ENCODE results near the gene NR4A1. TPM values are rescaled to one million over a fixed set of nuclear protein-coding genes. Genes with fewer than 3 reads are reported as not detected.
A peak's percentile ranks its signal among the peaks of the same experiment; 100 is the strongest.

NR4A1 gene
- total RNA-seq, 1 experiment from 2014 or later, result 37.9 TPM

DNA sequence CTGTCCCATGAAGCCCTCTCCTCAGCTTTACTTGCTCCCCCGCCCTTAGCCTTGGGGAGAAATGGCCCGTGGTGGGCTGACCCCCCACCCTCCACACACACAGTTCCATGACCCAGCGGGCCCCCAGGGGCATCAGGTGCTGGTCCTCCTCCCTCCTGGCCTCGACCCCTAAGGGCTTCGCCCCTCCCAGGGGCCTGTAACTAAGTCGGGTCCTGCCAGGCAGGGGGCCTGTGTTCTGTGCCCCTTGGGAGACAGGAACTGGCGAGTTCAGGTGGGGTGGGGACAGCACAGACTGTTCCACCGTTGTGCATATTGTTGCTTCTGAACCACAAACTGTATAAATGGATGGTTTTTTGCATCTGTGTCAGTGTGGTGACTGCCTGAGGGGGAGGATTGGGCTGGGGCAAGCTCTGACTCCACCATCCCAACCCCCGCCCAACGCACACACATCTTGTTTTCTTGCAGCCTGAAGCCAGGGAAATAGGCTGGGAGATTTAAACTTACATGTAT, 35.7 kb upstream of the NR4A1 start:
- peaks cover 12% of the 10 kb centered on the region for H3K36me3 Mint-ChIP-seq (ENCODE audit: insufficient read depth, unreplicated experiment)
- H3K9me3 ChIP-seq, result no peaks in the 10 kb centered on the region
- peaks cover 2% of the 10 kb centered on the region; the same call in 1 of the 2 replicates for H3K4me1 ChIP-seq
- no peaks in the 10 kb centered on the region for H3K9me3 Mint-ChIP-seq (ENCODE audit: unreplicated experiment)
- no peak for DNase-seq
- BruUV-seq (replicated peaks), result no TSS peak
- H3K4me1 Mint-ChIP-seq (ENCODE audit: low read depth, unreplicated experiment), result peaks cover 19% of the 10 kb centered on the region
- TF ChIP-seq, protein P1, sequence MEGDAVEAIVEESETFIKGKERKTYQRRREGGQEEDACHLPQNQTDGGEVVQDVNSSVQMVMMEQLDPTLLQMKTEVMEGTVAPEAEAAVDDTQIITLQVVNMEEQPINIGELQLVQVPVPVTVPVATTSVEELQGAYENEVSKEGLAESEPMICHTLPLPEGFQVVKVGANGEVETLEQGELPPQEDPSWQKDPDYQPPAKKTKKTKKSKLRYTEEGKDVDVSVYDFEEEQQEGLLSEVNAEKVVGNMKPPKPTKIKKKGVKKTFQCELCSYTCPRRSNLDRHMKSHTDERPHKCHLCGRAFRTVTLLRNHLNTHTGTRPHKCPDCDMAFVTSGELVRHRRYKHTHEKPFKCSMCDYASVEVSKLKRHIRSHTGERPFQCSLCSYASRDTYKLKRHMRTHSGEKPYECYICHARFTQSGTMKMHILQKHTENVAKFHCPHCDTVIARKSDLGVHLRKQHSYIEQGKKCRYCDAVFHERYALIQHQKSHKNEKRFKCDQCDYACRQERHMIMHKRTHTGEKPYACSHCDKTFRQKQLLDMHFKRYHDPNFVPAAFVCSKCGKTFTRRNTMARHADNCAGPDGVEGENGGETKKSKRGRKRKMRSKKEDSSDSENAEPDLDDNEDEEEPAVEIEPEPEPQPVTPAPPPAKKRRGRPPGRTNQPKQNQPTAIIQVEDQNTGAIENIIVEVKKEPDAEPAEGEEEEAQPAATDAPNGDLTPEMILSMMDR (IDR thresholded peaks at IDR 0.05; ENCODE audit: insufficient read depth in 1 of 2, low read depth in 1 of 2, low read length in 1 of 2, severe bottlenecking in 1 of 2, unreplicated experiment in 1 of 2), result no peak
- no peak overlapping the region for H3K4me3 Mint-ChIP-seq (ENCODE audit: unreplicated experiment)
- ChIA-PET CTCF (no interaction called here), POLR2A (no interaction called here)
- no peaks in the 10 kb centered on the region for H3K27me3 Mint-ChIP-seq (ENCODE audit: insufficient read depth, unreplicated experiment)
- no peak overlapping the region for H3K4me3 ChIP-seq (ENCODE audit: low read depth, low read length)
- no peak overlapping the region for H3K27ac Mint-ChIP-seq (ENCODE audit: unreplicated experiment)
- H3K36me3 ChIP-seq (ENCODE audit: control insufficient read depth, insufficient read depth, low read length), result no peaks in the 10 kb centered on the region
- no peaks in the 10 kb centered on the region for H3K27me3 ChIP-seq (replicated peaks; ENCODE audit: control insufficient read depth, insufficient read depth, low read length)
- intact Hi-C loops (cut with micrococcal nuclease; ENCODE audit: unreplicated experiment), result no loop called here

DNA sequence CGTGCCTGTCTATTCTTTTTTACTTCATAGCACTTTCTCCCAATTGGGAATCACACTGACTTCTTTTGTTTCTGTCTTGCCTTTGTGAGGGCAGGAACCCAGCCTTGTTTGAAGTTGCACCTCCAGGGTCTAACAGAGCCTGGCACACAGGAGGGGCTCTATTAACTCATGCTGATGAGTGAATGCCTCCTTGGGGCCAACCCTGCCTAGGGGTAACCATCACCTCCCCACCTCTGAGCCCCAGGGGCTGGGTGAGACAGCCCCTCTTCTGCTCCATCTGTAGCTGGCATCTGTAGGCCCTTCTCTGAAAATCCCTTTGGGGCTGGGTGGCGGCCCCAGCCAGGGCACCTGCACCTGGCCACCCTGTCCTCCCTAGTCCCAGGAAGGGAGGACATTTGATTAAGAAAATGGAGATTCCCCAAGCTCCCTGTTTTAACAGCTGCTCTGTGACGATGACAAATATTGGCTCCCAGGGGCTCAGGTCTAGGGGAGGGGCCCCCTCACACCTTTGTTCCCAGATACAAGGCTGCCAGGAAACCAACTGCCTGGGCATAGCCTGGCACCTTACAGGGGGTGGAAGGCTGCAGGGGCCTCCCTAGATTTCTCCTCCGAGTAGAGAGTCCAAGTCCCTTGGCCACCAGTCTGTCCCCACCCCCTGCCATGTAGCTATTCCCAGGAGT, 32.7 kb upstream of the NR4A1 start:
- Histone ChIP-seq H3K36me3 (ENCODE audit: control insufficient read depth, insufficient read depth, low read length) (no peaks in the 10 kb centered on the region), H3K27me3 (replicated peaks; ENCODE audit: control insufficient read depth, insufficient read depth, low read length) (no peaks in the 10 kb centered on the region), H3K4me3 (ENCODE audit: low read depth, low read length) (no peak overlapping the region), H3K4me1 (peaks cover 7% of the 10 kb centered on the region; the same call in 1 of the 2 replicates), H3K9me3 (no peaks in the 10 kb centered on the region)
- ChIA-PET CTCF (interaction anchor here (0.8 to 6.0 kb wide), 5 partner anchors 9 to 125 kb away, joined by 3 to 51 read pairs (median 4); no protein-coding TSS in a partner anchor), POLR2A (interaction anchor here (0.6 kb wide), 1 partner anchor 887 kb away, joined by 4 read pairs; no protein-coding TSS in a partner anchor)
- peak overlapping the region; percentile 0 for H3K27ac Mint-ChIP-seq (ENCODE audit: unreplicated experiment)
- no peaks in the 10 kb centered on the region for H3K9me3 Mint-ChIP-seq (ENCODE audit: unreplicated experiment)
- no TSS peak for BruUV-seq (replicated peaks)
- no peak overlapping the region for H3K4me3 Mint-ChIP-seq (ENCODE audit: unreplicated experiment)
- H3K27me3 Mint-ChIP-seq (ENCODE audit: insufficient read depth, unreplicated experiment), result no peaks in the 10 kb centered on the region
- no peak for DNase-seq
- H3K36me3 Mint-ChIP-seq (ENCODE audit: insufficient read depth, unreplicated experiment), result peaks cover 17% of the 10 kb centered on the region
- intact Hi-C loops (cut with micrococcal nuclease; ENCODE audit: unreplicated experiment), result no loop called here
- H3K4me1 Mint-ChIP-seq (ENCODE audit: low read depth, unreplicated experiment), result peaks cover 22% of the 10 kb centered on the region
- TF ChIP-seq, protein P1 (IDR thresholded peaks at IDR 0.05; ENCODE audit: insufficient read depth in 1 of 2, low read depth in 1 of 2, low read length in 1 of 2, severe bottlenecking in 1 of 2, unreplicated experiment in 1 of 2), result no peak

DNA sequence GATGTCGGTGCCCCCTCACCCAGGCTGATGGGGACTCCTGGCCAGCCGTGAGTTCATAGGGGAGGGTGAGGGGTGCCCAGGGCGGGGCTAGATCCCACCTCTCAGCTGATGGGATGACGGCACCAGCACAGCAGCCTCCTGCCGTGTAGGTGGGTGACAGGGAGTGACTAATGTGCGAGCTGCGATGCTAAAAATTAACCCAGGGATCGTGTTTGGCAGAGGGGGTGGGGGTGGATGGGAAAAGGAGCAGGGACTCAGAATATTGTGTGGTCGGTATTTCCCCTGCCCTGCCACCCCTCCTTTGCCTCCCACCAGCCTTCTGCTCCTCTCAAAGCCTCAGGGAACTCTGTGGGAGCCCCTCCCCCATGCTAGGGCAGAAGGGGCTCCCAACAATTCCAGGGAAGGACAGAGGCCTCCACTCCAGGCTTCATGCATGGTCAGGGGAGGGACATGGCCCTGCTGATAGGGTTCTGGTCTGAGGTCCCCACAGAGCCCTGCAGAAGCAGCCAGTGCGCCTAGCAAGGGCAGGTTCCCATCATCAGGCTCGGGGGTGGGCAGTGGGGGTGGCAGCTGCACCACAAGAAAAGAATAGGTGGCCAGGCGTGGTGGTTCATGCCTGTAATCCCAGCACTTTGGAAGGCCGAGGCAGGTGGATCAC, 32.0 kb upstream of the NR4A1 start:
- no peaks in the 10 kb centered on the region for H3K27me3 ChIP-seq (replicated peaks; ENCODE audit: control insufficient read depth, insufficient read depth, low read length)
- no peaks in the 10 kb centered on the region for H3K36me3 ChIP-seq (ENCODE audit: control insufficient read depth, insufficient read depth, low read length)
- Mint-ChIP-seq H3K27ac (ENCODE audit: unreplicated experiment) (peak overlapping the region; percentile 0), H3K27me3 (ENCODE audit: insufficient read depth, unreplicated experiment) (no peaks in the 10 kb centered on the region), H3K4me1 (ENCODE audit: low read depth, unreplicated experiment) (peaks cover 22% of the 10 kb centered on the region), H3K9me3 (ENCODE audit: unreplicated experiment) (no peaks in the 10 kb centered on the region), H3K4me3 (ENCODE audit: unreplicated experiment) (no peak overlapping the region), H3K36me3 (ENCODE audit: insufficient read depth, unreplicated experiment) (peaks cover 17% of the 10 kb centered on the region)
- ChIA-PET POLR2A (interaction anchor here (0.6 kb wide), 1 partner anchor 886 kb away, joined by 4 read pairs; no protein-coding TSS in a partner anchor), CTCF (interaction anchor here (0.6 to 6.0 kb wide), 9 partner anchors 9 to 125 kb away, joined by 3 to 54 read pairs (median 5); no protein-coding TSS in a partner anchor)
- intact Hi-C loops (cut with micrococcal nuclease; ENCODE audit: unreplicated experiment), result no loop called here
- no peaks in the 10 kb centered on the region for H3K9me3 ChIP-seq
- BruUV-seq (replicated peaks), result no TSS peak
- no peak for DNase-seq
- TF ChIP-seq, protein P1 (IDR thresholded peaks at IDR 0.05; ENCODE audit: insufficient read depth in 1 of 2, low read depth in 1 of 2, low read length in 1 of 2, severe bottlenecking in 1 of 2, unreplicated experiment in 1 of 2), result no peak
- peaks cover 7% of the 10 kb centered on the region; the same call in 1 of the 2 replicates for H3K4me1 ChIP-seq
- H3K4me3 ChIP-seq (ENCODE audit: low read depth, low read length), result no peak overlapping the region
